Prostate gland (tissue), 2 donors: ENCODE data around the gene MRPL9.

ENCODE experiments used
- CTCF ChIP-seq, 4 experiments: fragments of 200-600 bp in 2 of 4; fragments of 450-650 bp in 2 of 4; sonication (generic) in 2 of 4; IDR thresholded peaks; 1 replicate in 3 of 4; 2 replicates in 1 of 4; pipeline ENCODE4 v1.5.1; 2016 to 2019; ENCODE audit warnings: antibody characterized with exemption in 4 of 4, mild to moderate bottlenecking in 2 of 4, moderate library complexity in 2 of 4
- POLR2A ChIP-seq: fragments of 450-650 bp; IDR thresholded peaks from one replicate; pipeline ENCODE4 v1.6.1; 2016; ENCODE audit warnings: antibody characterized with exemption, mild to moderate bottlenecking

- TF ChIP-seq CTCF (IDR thresholded peaks at IDR 0.05) (no peak), POLR2A (no peak)
These were observed 20.5 kb upstream of the MRPL9 start for GRCh38 chr1:151783796-151784195.
